ENCODE data around the gene USP40. TPM values are rescaled to one million over a fixed set of nuclear protein-coding genes. Genes with fewer than 3 reads are reported as not detected.

Gene USP40
- total RNA-seq, 1 experiment from 2014 or later = 34.9 TPM

DNA sequence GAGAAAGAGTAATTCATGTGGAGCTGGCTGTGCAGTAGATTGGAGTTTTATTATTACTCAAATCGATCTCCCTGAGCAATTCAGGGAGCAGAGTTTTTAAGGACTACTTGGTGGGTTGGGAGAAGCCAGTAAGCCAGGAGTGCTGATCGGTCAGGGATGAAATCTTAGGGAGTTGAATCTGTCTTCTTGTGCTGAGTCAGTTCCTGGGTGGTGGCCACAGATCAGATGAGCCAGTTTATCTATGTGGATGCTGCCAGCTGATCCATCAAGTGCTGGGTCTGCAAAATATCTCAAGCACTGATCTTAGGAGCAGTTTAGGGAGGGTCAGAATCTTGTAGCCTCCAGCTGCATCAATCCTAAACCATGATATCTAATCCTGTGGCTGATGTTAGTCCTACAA is 33.8 kb upstream of the USP40 start:
- ATAC-seq = no peak
- H3K9ac ChIP-seq (ENCODE audit: low read length) = no peak overlapping the region
- H3K9me2 ChIP-seq (ENCODE audit: insufficient read depth) = 0 out of 2 replicates have a peak, but pooled peaks cover 2% of the 10 kb centered on the region
- ChIA-PET POLR2A (no interaction called here), CTCF (no interaction called here), RAD21 (ENCODE audit: low non-redundant PET in 1 of 2, low total read pairs in 2 of 2, uncharacterized antibody in 2 of 2, unreplicated experiment in 2 of 2) (no interaction called here)
- no peaks in the 10 kb centered on the region for H3K4me1 ChIP-seq (ENCODE audit: control insufficient read depth in 1 of 2, insufficient read depth in 2 of 2, low read length in 2 of 2)
- no peak overlapping the region for H3K4me3 ChIP-seq (replicated peaks in 1 of 2; ENCODE audit: low read depth in 1 of 2, low read length in 2 of 2)
- H3K4me2 ChIP-seq (ENCODE audit: low read length) = no peak overlapping the region
- H4K20me1 ChIP-seq (ENCODE audit: insufficient read depth) = no peaks in the 10 kb centered on the region
- no peak for DNase-seq (ENCODE audit: low read depth, low spot score)
- H2AFZ ChIP-seq (ENCODE audit: low read depth, low read length, poor library complexity, severe bottlenecking) = no peak overlapping the region
- H3K9me3 ChIP-seq (ENCODE audit: control insufficient read depth in 1 of 2, insufficient read depth in 1 of 2, low read depth in 1 of 2, low read length in 2 of 2) = no peaks in the 10 kb centered on the region
- intact Hi-C loops (cut with micrococcal nuclease) = no loop called here
- H3K36me3 ChIP-seq (ENCODE audit: control insufficient read depth in 1 of 2, insufficient read depth in 2 of 2, low read length in 2 of 2) = no peaks in the 10 kb centered on the region
- no peaks in the 10 kb centered on the region for H3K27me3 ChIP-seq (ENCODE audit: insufficient read depth, low read length)
- no TSS peak for BruUV-seq (replicated peaks)
- no peaks in the 10 kb centered on the region for H3K79me2 ChIP-seq (ENCODE audit: insufficient read depth, low read length)
- H3K27ac ChIP-seq (ENCODE audit: low read depth, low read length) = no peak overlapping the region
- no peak for TF ChIP-seq FOSL1 (IDR thresholded peaks at IDR 0.05; ENCODE audit: low read depth)
- TF ChIP-seq SP1 (IDR thresholded peaks at IDR 0.05; ENCODE audit: low read depth) = no peak
- no peak for TF ChIP-seq ZNF274 (IDR thresholded peaks at IDR 0.05; ENCODE audit: low read depth, low read length)
- no peak for TF ChIP-seq YY1 (IDR thresholded peaks at IDR 0.05; ENCODE audit: extremely low read depth, insufficient replicate concordance, low read depth, low read length)
- TF ChIP-seq, protein P1, sequence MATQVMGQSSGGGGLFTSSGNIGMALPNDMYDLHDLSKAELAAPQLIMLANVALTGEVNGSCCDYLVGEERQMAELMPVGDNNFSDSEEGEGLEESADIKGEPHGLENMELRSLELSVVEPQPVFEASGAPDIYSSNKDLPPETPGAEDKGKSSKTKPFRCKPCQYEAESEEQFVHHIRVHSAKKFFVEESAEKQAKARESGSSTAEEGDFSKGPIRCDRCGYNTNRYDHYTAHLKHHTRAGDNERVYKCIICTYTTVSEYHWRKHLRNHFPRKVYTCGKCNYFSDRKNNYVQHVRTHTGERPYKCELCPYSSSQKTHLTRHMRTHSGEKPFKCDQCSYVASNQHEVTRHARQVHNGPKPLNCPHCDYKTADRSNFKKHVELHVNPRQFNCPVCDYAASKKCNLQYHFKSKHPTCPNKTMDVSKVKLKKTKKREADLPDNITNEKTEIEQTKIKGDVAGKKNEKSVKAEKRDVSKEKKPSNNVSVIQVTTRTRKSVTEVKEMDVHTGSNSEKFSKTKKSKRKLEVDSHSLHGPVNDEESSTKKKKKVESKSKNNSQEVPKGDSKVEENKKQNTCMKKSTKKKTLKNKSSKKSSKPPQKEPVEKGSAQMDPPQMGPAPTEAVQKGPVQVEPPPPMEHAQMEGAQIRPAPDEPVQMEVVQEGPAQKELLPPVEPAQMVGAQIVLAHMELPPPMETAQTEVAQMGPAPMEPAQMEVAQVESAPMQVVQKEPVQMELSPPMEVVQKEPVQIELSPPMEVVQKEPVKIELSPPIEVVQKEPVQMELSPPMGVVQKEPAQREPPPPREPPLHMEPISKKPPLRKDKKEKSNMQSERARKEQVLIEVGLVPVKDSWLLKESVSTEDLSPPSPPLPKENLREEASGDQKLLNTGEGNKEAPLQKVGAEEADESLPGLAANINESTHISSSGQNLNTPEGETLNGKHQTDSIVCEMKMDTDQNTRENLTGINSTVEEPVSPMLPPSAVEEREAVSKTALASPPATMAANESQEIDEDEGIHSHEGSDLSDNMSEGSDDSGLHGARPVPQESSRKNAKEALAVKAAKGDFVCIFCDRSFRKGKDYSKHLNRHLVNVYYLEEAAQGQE (IDR thresholded peaks at IDR 0.05; ENCODE audit: low read depth) = no peak
- no peak for TF ChIP-seq EGR1 (IDR thresholded peaks at IDR 0.05; ENCODE audit: low read depth)
- TF ChIP-seq SIN3A (IDR thresholded peaks at IDR 0.05; ENCODE audit: low read depth) = no peak
- no peak for TF ChIP-seq POLR2AphosphoS5 (IDR thresholded peaks at IDR 0.05; ENCODE audit: low read depth, low read length)
- no peak for TF ChIP-seq RAD21 (IDR thresholded peaks at IDR 0.05; ENCODE audit: low read depth)
- TF ChIP-seq, protein P2, sequence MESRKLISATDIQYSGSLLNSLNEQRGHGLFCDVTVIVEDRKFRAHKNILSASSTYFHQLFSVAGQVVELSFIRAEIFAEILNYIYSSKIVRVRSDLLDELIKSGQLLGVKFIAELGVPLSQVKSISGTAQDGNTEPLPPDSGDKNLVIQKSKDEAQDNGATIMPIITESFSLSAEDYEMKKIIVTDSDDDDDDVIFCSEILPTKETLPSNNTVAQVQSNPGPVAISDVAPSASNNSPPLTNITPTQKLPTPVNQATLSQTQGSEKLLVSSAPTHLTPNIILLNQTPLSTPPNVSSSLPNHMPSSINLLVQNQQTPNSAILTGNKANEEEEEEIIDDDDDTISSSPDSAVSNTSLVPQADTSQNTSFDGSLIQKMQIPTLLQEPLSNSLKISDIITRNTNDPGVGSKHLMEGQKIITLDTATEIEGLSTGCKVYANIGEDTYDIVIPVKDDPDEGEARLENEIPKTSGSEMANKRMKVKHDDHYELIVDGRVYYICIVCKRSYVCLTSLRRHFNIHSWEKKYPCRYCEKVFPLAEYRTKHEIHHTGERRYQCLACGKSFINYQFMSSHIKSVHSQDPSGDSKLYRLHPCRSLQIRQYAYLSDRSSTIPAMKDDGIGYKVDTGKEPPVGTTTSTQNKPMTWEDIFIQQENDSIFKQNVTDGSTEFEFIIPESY (IDR thresholded peaks at IDR 0.05; ENCODE audit: extremely low read depth, insufficient replicate concordance, low read length) = no peak
- TF ChIP-seq, protein P3, sequence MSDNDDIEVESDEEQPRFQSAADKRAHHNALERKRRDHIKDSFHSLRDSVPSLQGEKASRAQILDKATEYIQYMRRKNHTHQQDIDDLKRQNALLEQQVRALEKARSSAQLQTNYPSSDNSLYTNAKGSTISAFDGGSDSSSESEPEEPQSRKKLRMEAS (IDR thresholded peaks at IDR 0.05) = no peak
- no peak for TF ChIP-seq ELF1 (IDR thresholded peaks at IDR 0.05; ENCODE audit: borderline replicate concordance, low read depth)
- no peak for TF ChIP-seq JUND (IDR thresholded peaks at IDR 0.05)

Measured in HCT116 (cell line).